GM12878 (cell line): Measurements from ENCODE around the gene IVD. TPM values are rescaled to one million over a fixed set of nuclear protein-coding genes. Genes with fewer than 3 reads are reported as not detected.
A peak's percentile ranks its signal among the peaks of the same experiment; 100 is the strongest.

ENCODE experiments used
- ATF2 ChIP-seq: IDR thresholded peaks from 2 replicates; pipeline ENCODE4 v1.6.1; 2012; ENCODE audit warnings: low read length, inconsistent platforms
- ATF7 ChIP-seq: fragments of 450-650 bp; IDR thresholded peaks from 2 replicates; pipeline ENCODE4 v1.6.1; 2016; ENCODE audit warnings: low read depth, mild to moderate bottlenecking
- CBX5 ChIP-seq: sonication (generic); IDR thresholded peaks from 2 replicates; pipeline ENCODE4 v1.6.1; 2016; ENCODE audit warnings: low read depth, moderate library complexity, mild to moderate bottlenecking, inconsistent platforms
- CEBPB ChIP-seq, 2 experiments: fragments of 150-350 bp in 1 of 2; IDR thresholded peaks; 2 replicates each; pipeline ENCODE4 v1.6.1; 2012 to 2014; ENCODE audit warnings: low read depth in 2 of 2, low read length in 2 of 2, borderline replicate concordance in 1 of 2, inconsistent platforms in 1 of 2
- CHD2 ChIP-seq: IDR thresholded peaks from 2 replicates; pipeline ENCODE4 v1.6.1; 2011; ENCODE audit warnings: low read depth, low read length, improper control_type of control experiment, borderline replicate concordance
- CREB1 ChIP-seq: IDR thresholded peaks from 2 replicates; pipeline ENCODE4 v1.6.1; 2012; ENCODE audit warnings: low read depth, mild to moderate bottlenecking, inconsistent platforms
- EGR1 ChIP-seq, 2 experiments: IDR thresholded peaks; 1 replicate in 1 of 2; 2 replicates in 1 of 2; pipeline ENCODE4 v1.6.1; 2011 to 2012; ENCODE audit warnings: low read depth in 2 of 2, low read length in 2 of 2, borderline replicate concordance in 1 of 2, mild to moderate bottlenecking in 1 of 2, moderate library complexity in 1 of 2
- FOS ChIP-seq: IDR thresholded peaks from 3 replicates; pipeline ENCODE4 v1.6.1; 2011; ENCODE audit warnings: borderline replicate concordance; ENCODE audit not compliant: insufficient read length; ENCODE audit errors: extremely low read depth
- HCFC1 ChIP-seq: fragments of 150-350 bp; IDR thresholded peaks from 2 replicates; pipeline ENCODE4 v1.6.1; 2014; ENCODE audit warnings: low read length
- IKZF1 ChIP-seq: fragments of 450-650 bp; conservative IDR thresholded peaks from 2 replicates; pipeline ENCODE4 v1.6.1; 2017; ENCODE audit warnings: antibody characterized with exemption, mild to moderate bottlenecking
- IRF4 ChIP-seq: IDR thresholded peaks from 2 replicates; pipeline ENCODE4 v1.6.1; 2011; ENCODE audit warnings: low read depth, low read length
- JUNB ChIP-seq: IDR thresholded peaks from 2 replicates; pipeline ENCODE4 v1.6.1; 2016; ENCODE audit warnings: antibody characterized with exemption, mild to moderate bottlenecking
- MXI1 ChIP-seq: fragments of 150-350 bp; IDR thresholded peaks from 2 replicates; pipeline ENCODE4 v1.6.1; 2011; ENCODE audit warnings: low read depth, mild to moderate bottlenecking, inconsistent platforms, low read length, improper control_type of control experiment
- MYC ChIP-seq: IDR thresholded peaks from 2 replicates; pipeline ENCODE4 v1.6.1; 2011; ENCODE audit warnings: mild to moderate bottlenecking, low read length, moderate library complexity, inconsistent platforms; ENCODE audit not compliant: insufficient read depth, insufficient replicate concordance, insufficient read length, severe bottlenecking
- NR2F1 ChIP-seq: fragments of 450-650 bp; conservative IDR thresholded peaks from 2 replicates; pipeline ENCODE4 v1.6.1; 2017; ENCODE audit warnings: mild to moderate bottlenecking
- POLR2AphosphoS5 ChIP-seq: IDR thresholded peaks from 2 replicates; pipeline ENCODE4 v1.6.1; 2011; ENCODE audit warnings: mild to moderate bottlenecking, low read length, inconsistent platforms
- SRF ChIP-seq, 2 experiments: IDR thresholded peaks; 2 replicates each; pipeline ENCODE4 v1.6.1; 2011; ENCODE audit warnings: low read depth in 2 of 2, low read length in 2 of 2, mild to moderate bottlenecking in 1 of 2, moderate library complexity in 1 of 2
- YY1 ChIP-seq: IDR thresholded peaks from 2 replicates; pipeline ENCODE4 v1.6.1; 2011; ENCODE audit warnings: low read depth, mild to moderate bottlenecking, low read length
- ZNF384 ChIP-seq: IDR thresholded peaks from 2 replicates; pipeline ENCODE4 v1.6.1; 2012; ENCODE audit warnings: low read depth, mild to moderate bottlenecking, low read length, improper control_type of control experiment, borderline replicate concordance
- ZNF622 ChIP-seq: fragments of 450-650 bp; IDR thresholded peaks from 2 replicates; pipeline ENCODE4 v1.6.1; 2017; ENCODE audit warnings: mild to moderate bottlenecking, inconsistent platforms
- ZZZ3 ChIP-seq: IDR thresholded peaks from 2 replicates; pipeline ENCODE4 v1.6.1; 2011; ENCODE audit warnings: low read depth; ENCODE audit not compliant: control insufficient read depth, insufficient read length
- polyA plus RNA-seq, 11 experiments: library from polyadenylated mRNA; depleted of rRNA in 4 of 11; unstranded in 6 of 11; stranded (reverse) in 5 of 11; fragments of >200 nt; fragmentation: Nextera tagmentation in 4 of 11; fragmentation: Illumina TruSeq in 1 of 11; extraction: Ambion mirVana in 4 of 11; extraction: Trizol in 1 of 11; gene quantifications; 1 replicate in 1 of 11; 2 replicates in 10 of 11; pipeline versions ENCODE4 v1.2.1 to v1.2.3, GENCODE V29; 2011 to 2016; ENCODE audit warnings: inconsistent platforms in 2 of 11, missing spikeins in 2 of 11, low read depth in 1 of 11
- total RNA-seq, 4 experiments: library from RNA; depleted of rRNA in 3 of 4; stranded (reverse); fragments of >200 nt in 3 of 4; fragmentation: Illumina TruSeq in 1 of 4; extraction: Trizol in 1 of 4; gene quantifications; 2 replicates each; pipeline versions ENCODE4 v1.2.1 to v1.2.3, GENCODE V29; 2013 to 2021
- TF ChIP-seq, protein P1 (sequence below): IDR thresholded peaks from 2 replicates; pipeline ENCODE4 v1.6.1; 2012; ENCODE audit warnings: low read depth, low read length, improper control_type of control experiment
- TF ChIP-seq, protein P2 (sequence below): fragments of 450-650 bp; IDR thresholded peaks from 2 replicates; pipeline ENCODE4 v1.6.1; 2017; ENCODE audit warnings: mild to moderate bottlenecking
- TF ChIP-seq, protein P3 (sequence below): IDR thresholded peaks from 2 replicates; pipeline ENCODE4 v1.6.1; 2012; ENCODE audit warnings: low read depth, low read length, improper control_type of control experiment
- TF ChIP-seq, protein P4 (sequence below): fragments of 450-650 bp; IDR thresholded peaks from 2 replicates; pipeline ENCODE4 v1.6.1; 2016; ENCODE audit warnings: mild to moderate bottlenecking

IVD gene
- total and polyA plus RNA-seq, 10 of the 15 experiments (the other 5 are each of a cell fraction or from before 2014, with no cell fraction given): 5.3 to 59.8 (median 45.7) TPM

DNA sequence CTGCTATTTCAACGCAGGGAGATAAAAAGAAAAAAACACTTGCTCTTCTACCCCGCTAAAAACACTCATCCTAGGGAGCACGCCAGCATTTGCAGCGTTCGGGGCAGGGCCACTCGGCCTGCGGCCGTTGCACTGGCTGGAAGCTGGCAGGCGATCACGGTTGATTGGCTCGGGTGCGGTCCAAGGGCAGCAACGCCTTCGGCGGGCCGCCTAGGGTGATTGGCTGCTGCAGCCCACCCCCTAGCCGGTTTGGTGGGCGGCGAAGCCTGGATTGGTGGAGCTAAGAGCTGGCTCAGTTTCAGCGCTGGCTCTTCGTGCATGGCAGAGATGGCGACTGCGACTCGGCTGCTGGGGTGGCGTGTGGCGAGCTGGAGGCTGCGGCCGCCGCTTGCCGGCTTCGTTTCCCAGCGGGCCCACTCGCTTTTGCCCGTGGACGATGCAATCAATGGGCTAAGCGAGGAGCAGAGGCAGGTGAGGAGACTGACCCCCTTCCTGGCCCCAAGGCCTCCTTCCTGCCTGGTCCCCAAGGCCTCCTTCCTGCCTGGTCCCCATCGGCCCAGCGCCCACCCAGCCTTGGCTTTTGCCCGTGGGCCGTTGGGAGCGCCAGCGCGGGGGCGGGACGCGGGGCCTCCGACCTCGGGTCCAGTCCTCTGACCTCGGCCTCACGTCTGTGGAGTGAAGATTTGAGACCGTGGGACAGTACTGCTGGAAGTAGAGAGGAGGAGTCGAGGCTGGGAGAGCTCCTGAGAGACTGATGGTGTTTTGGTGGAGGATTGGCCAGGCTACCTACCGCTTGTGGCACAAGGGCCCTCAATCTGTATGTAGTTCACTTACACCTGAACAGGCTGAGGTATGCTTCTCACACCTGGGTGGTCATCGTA, at the start of gene IVD (continued):
- TF ChIP-seq ZZZ3 (no peak), IKZF1 (peak; percentile 59), JUNB (no peak), FOS (peak; percentile 66), ATF2 (no peak), POLR2AphosphoS5 (peak; percentile 90), CREB1 (0 out of 2 replicates have a peak, but pooled peaks have one; percentile 50), EGR1 (IDR thresholded peaks at IDR 0.05; ENCODE audit: borderline replicate concordance in 1 of 2, low read depth in 2 of 2, low read length in 2 of 2) (0 out of 3 replicates have a peak, but pooled peaks of 1 of the 2 experiments have one; percentile 48), HCFC1 (no peak), MYC (no peak), NR2F1 (peak; percentile 60; the same call in 1 of the 2 replicates), SRF (IDR thresholded peaks at IDR 0.05; ENCODE audit: low read depth in 2 of 2, low read length in 2 of 2) (0 out of 4 replicates have a peak, but pooled peaks of 1 of the 2 experiments have one; percentile 10), ATF7 (0 out of 2 replicates have a peak, but pooled peaks have one; percentile 16), IRF4 (no peak), YY1 (peak; percentile 91), CEBPB (IDR thresholded peaks at IDR 0.05; ENCODE audit: borderline replicate concordance in 1 of 2, low read depth in 2 of 2, low read length in 2 of 2) (no peak), ZNF622 (no peak), CHD2 (peak; percentile 94), CBX5 (no peak), MXI1 (peak; percentile 73; the same call in 1 of the 2 replicates), ZNF384 (no peak)
- TF ChIP-seq, protein P1, sequence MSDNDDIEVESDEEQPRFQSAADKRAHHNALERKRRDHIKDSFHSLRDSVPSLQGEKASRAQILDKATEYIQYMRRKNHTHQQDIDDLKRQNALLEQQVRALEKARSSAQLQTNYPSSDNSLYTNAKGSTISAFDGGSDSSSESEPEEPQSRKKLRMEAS: peak; percentile 65; the same call in 1 of the 2 replicates
- TF ChIP-seq, protein P2, sequence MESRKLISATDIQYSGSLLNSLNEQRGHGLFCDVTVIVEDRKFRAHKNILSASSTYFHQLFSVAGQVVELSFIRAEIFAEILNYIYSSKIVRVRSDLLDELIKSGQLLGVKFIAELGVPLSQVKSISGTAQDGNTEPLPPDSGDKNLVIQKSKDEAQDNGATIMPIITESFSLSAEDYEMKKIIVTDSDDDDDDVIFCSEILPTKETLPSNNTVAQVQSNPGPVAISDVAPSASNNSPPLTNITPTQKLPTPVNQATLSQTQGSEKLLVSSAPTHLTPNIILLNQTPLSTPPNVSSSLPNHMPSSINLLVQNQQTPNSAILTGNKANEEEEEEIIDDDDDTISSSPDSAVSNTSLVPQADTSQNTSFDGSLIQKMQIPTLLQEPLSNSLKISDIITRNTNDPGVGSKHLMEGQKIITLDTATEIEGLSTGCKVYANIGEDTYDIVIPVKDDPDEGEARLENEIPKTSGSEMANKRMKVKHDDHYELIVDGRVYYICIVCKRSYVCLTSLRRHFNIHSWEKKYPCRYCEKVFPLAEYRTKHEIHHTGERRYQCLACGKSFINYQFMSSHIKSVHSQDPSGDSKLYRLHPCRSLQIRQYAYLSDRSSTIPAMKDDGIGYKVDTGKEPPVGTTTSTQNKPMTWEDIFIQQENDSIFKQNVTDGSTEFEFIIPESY: no peak
- TF ChIP-seq, protein P3, sequence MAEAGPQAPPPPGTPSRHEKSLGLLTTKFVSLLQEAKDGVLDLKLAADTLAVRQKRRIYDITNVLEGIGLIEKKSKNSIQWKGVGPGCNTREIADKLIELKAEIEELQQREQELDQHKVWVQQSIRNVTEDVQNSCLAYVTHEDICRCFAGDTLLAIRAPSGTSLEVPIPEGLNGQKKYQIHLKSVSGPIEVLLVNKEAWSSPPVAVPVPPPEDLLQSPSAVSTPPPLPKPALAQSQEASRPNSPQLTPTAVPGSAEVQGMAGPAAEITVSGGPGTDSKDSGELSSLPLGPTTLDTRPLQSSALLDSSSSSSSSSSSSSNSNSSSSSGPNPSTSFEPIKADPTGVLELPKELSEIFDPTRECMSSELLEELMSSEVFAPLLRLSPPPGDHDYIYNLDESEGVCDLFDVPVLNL: no peak
- TF ChIP-seq, protein P4, sequence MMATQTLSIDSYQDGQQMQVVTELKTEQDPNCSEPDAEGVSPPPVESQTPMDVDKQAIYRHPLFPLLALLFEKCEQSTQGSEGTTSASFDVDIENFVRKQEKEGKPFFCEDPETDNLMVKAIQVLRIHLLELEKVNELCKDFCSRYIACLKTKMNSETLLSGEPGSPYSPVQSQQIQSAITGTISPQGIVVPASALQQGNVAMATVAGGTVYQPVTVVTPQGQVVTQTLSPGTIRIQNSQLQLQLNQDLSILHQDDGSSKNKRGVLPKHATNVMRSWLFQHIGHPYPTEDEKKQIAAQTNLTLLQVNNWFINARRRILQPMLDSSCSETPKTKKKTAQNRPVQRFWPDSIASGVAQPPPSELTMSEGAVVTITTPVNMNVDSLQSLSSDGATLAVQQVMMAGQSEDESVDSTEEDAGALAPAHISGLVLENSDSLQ: peak; percentile 98
